Measurements from ENCODE around the gene TLE3.

TLE3 gene

DNA sequence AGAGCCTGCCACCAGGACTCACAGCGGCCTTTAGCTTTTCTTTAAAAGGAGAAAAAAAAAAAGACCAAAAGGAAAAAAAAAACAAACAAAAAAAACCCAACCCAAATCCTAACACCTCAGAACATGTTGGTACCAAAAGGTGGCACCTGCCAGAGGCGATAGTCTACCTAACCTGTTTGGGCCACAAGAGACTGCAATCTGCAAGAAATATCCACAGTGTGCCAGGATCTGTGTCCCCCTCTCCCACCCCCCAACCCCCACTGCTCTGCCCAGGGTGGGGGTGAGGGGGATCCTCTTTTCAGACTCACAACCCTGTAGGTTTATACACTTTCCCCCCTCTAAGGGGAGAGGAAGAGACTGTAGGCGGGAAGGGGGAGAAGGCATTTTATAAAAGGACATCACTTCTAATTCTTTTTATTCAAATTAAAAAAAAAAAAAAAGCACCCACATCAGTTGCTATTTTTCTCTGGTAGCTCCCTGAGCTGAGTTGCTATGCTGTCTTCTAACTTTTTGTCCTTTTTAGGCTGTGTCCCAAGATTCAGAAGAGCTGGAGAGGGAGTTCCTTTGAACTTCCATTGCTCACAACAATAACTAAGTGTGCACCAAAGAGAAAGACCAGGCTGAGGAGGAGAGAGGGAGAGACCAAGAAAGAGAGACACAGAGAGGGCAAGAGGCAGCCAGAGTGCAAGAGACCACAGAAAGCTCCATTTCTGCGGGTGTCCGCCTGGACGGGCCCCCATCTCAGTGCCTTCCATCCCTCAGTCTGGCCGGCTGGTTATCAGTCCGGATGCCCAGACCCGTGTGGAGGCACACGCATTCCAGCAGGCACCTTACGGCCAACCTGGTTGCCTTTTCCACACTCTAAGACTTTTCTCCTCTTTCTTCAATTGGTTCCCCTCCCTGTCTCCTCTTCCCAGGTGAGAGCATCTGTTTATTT lies 48.9 kb downstream of the TLE3 start:
- H3K9ac ChIP-seq (ENCODE audit: low read length): no peak overlapping the region
- H3K9me3 ChIP-seq (ENCODE audit: control insufficient read depth, low read depth, low read length): no peaks in the 10 kb centered on the region
- H3K27me3 ChIP-seq (ENCODE audit: control insufficient read depth, insufficient read depth, low read length): no peaks in the 10 kb centered on the region
- H3K27ac ChIP-seq (ENCODE audit: low read length): no peak overlapping the region
- H3K4me1 ChIP-seq (ENCODE audit: control insufficient read depth, low read depth, low read length): peaks cover 9% of the 10 kb centered on the region
- H3K4me3 ChIP-seq (ENCODE audit: low read length): no peak overlapping the region
- H3K36me3 ChIP-seq (ENCODE audit: control insufficient read depth, low read depth, low read length): peaks cover 38% of the 10 kb centered on the region

DNA sequence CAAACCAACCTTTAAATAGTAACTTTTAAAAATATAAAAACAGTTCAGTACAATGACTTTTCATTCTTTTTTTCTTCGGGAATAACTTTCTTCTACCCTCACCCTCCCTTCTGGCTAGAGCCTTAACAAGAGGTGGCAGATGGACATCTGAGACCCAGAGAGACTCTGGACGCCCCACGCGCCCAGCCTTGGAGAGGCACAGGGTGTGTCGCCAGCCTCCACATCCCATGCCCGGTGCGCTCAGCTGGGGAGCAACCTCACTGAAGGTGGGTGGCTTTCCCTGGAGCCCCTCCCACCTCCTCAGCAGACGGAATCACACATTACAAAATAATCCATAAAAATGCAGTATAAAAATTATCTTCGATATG lies 49.5 kb downstream of the TLE3 start:
- H3K9me3 ChIP-seq (ENCODE audit: control insufficient read depth, low read depth, low read length): no peaks in the 10 kb centered on the region
- no peak overlapping the region for H3K9ac ChIP-seq (ENCODE audit: low read length)
- peaks cover 32% of the 10 kb centered on the region for H3K36me3 ChIP-seq (ENCODE audit: control insufficient read depth, low read depth, low read length)
- no peaks in the 10 kb centered on the region for H3K27me3 ChIP-seq (ENCODE audit: control insufficient read depth, insufficient read depth, low read length)
- H3K4me1 ChIP-seq (ENCODE audit: control insufficient read depth, low read depth, low read length): peaks cover 9% of the 10 kb centered on the region
- H3K4me3 ChIP-seq (ENCODE audit: low read length): no peak overlapping the region
- H3K27ac ChIP-seq (ENCODE audit: low read length): no peak overlapping the region

DNA sequence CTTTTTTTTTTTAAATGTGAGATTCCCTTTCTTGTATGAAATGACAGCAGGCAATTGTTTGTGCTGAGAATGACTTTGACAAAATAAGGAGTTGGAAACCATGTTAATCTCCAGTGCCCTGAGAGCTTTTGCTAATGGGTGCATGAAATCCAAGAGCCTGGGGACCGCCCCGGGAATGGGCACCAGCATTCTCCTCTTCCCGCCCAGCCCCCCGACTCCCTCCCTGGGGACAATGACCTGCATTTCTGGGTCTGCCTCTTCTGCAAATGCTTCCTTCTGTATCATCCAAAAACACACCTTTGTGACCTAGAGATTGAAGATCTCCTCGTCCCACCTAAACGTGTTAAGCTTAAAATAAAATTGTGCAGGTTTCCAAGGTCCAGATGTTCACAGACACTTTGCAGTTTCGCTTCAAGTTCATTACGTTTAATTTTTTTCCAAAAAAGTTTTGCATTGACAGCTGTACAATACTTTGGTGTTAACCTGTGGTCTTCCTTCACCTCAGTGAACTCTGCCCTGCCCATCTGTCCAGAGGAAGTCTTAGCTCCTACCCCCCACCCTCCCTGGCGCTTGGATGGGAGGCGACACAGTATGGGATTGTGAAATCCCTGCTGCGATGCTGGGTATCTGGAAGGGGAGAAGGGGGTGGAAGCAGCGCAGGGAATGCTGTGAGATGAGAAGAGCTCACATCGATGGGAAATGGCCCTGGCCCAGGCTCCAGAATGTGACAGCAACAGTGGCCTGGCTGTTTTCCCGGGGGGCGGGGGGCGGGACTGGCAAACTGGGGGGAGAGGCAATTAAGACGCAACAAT lies 50.1 kb downstream of the TLE3 start:
- H3K4me1 ChIP-seq (ENCODE audit: control insufficient read depth, low read depth, low read length): peaks cover 9% of the 10 kb centered on the region
- peaks cover 27% of the 10 kb centered on the region for H3K36me3 ChIP-seq (ENCODE audit: control insufficient read depth, low read depth, low read length)
- H3K27ac ChIP-seq (ENCODE audit: low read length): no peak overlapping the region

DNA sequence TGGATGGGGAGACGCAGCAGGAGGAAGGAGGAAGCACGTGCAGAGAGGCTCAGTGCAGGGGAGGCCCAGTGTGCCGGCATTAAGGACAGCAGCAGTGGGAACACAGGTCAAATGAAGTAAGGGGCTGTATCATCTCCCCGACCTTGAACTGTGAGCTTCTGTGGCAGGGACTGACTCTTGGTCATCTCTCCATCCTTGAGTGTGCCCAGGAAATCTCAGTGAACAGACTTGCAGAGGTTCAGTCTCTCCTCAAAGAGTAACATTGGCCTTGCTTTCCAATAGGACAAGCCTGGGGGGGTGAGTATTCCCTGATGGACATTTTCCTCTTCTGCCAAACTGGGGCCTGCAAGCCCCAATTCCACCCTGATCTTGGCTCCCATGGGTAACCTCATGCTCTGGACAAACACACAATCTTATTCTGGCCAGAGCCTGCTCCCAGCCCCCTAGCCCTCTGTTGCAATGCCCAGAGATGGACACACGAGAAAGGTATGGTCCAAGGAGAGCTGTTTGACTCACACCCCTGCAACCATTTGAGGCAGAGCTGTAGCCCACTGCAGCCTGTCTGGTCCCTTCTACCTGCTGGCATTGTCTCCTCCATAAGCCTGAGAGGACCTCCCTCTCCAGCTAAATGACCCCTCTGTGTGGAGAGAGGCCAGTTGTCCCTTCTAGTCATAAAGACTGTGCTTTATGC lies 50.9 kb downstream of the TLE3 start:
- Histone ChIP-seq H3K27me3 (ENCODE audit: control insufficient read depth, insufficient read depth, low read length) (no peaks in the 10 kb centered on the region), H3K9me3 (ENCODE audit: control insufficient read depth, low read depth, low read length) (no peaks in the 10 kb centered on the region), H3K4me1 (ENCODE audit: control insufficient read depth, low read depth, low read length) (peaks cover 9% of the 10 kb centered on the region), H3K36me3 (ENCODE audit: control insufficient read depth, low read depth, low read length) (peaks cover 21% of the 10 kb centered on the region), H3K27ac (ENCODE audit: low read length) (no peak overlapping the region), H3K9ac (ENCODE audit: low read length) (no peak overlapping the region), H3K4me3 (ENCODE audit: low read length) (no peak overlapping the region)

More for the DNA sequence above, 50.1 kb downstream of the TLE3 start:
- Histone ChIP-seq H3K9me3 (ENCODE audit: control insufficient read depth, low read depth, low read length) (no peaks in the 10 kb centered on the region), H3K4me3 (ENCODE audit: low read length) (no peak overlapping the region), H3K9ac (ENCODE audit: low read length) (no peak overlapping the region), H3K27me3 (ENCODE audit: control insufficient read depth, insufficient read depth, low read length) (no peaks in the 10 kb centered on the region)

DNA sequence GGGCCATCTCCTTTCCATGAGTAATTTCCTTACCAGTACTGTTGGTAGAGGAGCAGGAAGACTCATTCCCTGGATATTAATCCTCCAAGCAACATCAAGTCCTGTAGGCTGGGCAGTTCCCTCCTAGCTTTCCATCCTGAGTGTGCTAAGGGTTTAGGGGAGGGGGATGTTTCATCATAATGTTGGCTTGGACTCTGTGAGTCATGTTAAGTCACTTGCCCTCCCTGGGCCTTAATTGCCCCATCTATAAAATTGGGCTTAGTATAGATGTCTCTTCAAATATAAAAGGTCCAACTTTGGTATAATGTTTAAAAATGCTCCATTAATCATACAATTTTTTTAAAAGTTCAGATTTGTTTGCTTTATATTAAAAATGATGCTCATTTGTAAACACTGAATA lies 52.7 kb downstream of the TLE3 start:
- no peak overlapping the region for H3K9ac ChIP-seq (ENCODE audit: low read length)

DNA sequence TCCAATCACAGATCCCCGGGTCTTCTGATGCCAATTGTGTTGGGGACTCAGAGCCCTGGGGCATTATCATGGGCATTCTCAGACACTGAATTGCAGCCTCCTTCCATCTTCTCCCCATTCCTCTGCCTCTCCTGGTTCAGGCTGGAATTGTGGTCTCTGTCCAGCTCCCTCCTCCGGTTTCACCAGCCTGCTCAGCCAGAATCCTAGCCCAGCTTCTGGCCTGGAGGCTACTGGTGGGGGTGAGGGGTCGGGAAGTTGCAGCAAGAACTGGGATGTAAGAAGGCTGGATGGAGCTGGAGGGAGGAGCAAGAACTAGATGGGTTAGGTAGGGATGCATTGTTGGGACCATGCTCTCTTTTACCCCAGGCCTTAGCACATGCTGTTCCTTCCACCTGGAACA lies 53.5 kb downstream of the TLE3 start:
- H3K9ac ChIP-seq (ENCODE audit: low read length): no peak overlapping the region
- H3K9me3 ChIP-seq (ENCODE audit: control insufficient read depth, low read depth, low read length): no peaks in the 10 kb centered on the region
- H3K36me3 ChIP-seq (ENCODE audit: control insufficient read depth, low read depth, low read length): no peaks in the 10 kb centered on the region
- H3K4me3 ChIP-seq (ENCODE audit: low read length): no peak overlapping the region
- H3K27ac ChIP-seq (ENCODE audit: low read length): no peak overlapping the region
- no peaks in the 10 kb centered on the region for H3K27me3 ChIP-seq (ENCODE audit: control insufficient read depth, insufficient read depth, low read length)
- H3K4me1 ChIP-seq (ENCODE audit: control insufficient read depth, low read depth, low read length): peaks cover 9% of the 10 kb centered on the region

More for the DNA sequence above, 52.7 kb downstream of the TLE3 start:
- Histone ChIP-seq H3K4me3 (ENCODE audit: low read length) (no peak overlapping the region), H3K27ac (ENCODE audit: low read length) (no peak overlapping the region), H3K27me3 (ENCODE audit: control insufficient read depth, insufficient read depth, low read length) (no peaks in the 10 kb centered on the region), H3K9me3 (ENCODE audit: control insufficient read depth, low read depth, low read length) (no peaks in the 10 kb centered on the region), H3K36me3 (ENCODE audit: control insufficient read depth, low read depth, low read length) (peaks cover 4% of the 10 kb centered on the region), H3K4me1 (ENCODE audit: control insufficient read depth, low read depth, low read length) (peaks cover 9% of the 10 kb centered on the region)

DNA sequence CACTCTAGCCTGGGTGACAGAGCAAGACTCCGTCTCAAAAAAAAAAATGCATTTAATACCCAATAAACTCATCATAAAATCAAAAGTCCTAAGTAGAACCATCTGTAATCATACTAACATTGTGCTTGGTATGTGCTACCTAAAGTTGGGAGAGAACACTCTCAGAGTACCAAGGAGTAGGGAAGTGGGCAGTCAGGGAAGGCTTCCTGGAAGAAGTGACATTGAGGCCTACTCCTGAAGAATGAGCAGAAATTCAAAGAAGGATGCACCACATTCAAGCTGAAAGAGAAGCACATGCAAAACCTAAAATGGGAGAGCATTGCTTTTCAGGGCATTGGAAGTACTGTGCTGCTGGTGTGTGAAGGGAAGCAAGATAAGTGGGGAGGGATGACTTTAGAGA lies 54.1 kb downstream of the TLE3 start:
- H3K36me3 ChIP-seq (ENCODE audit: control insufficient read depth, low read depth, low read length): no peaks in the 10 kb centered on the region
- H3K27ac ChIP-seq (ENCODE audit: low read length): no peak overlapping the region
- no peaks in the 10 kb centered on the region for H3K9me3 ChIP-seq (ENCODE audit: control insufficient read depth, low read depth, low read length)
- H3K27me3 ChIP-seq (ENCODE audit: control insufficient read depth, insufficient read depth, low read length): no peaks in the 10 kb centered on the region
- H3K9ac ChIP-seq (ENCODE audit: low read length): no peak overlapping the region
- peaks cover 9% of the 10 kb centered on the region for H3K4me1 ChIP-seq (ENCODE audit: control insufficient read depth, low read depth, low read length)
- H3K4me3 ChIP-seq (ENCODE audit: low read length): no peak overlapping the region

DNA sequence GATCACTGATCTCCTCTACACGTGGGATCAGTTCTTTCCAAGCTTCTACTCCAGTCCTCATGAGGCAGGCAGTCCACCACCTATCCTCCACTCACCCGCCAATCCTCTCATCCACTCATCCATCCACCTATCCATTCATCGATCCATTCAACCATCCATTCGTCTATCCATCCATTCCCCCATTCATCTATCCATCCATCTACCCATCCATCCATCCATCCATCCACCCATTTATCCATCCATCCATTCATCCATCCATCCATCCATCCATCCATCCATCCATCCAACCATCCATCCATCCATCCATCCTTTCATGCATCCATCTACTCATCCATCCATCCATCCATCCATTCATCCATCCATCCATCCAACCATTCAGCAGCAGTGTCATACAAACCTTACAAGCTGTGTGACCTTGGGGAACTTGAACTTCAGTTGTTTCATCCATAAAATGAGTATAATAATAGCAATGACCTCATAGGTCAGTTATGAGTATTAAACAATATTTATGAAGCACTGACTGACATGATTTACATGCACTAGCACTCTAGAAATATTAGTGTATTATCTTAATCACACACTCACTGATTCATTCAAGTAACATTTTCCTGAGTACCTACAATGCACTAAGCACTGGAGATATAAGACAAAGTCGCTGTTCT lies 55.0 kb downstream of the TLE3 start:
- peaks cover 6% of the 10 kb centered on the region for H3K4me1 ChIP-seq (ENCODE audit: control insufficient read depth, low read depth, low read length)
- no peaks in the 10 kb centered on the region for H3K9me3 ChIP-seq (ENCODE audit: control insufficient read depth, low read depth, low read length)
- H3K36me3 ChIP-seq (ENCODE audit: control insufficient read depth, low read depth, low read length): no peaks in the 10 kb centered on the region
- H3K27ac ChIP-seq (ENCODE audit: low read length): no peak overlapping the region
- no peak overlapping the region for H3K9ac ChIP-seq (ENCODE audit: low read length)
- no peak overlapping the region for H3K4me3 ChIP-seq (ENCODE audit: low read length)
- H3K27me3 ChIP-seq (ENCODE audit: control insufficient read depth, insufficient read depth, low read length): no peaks in the 10 kb centered on the region

DNA sequence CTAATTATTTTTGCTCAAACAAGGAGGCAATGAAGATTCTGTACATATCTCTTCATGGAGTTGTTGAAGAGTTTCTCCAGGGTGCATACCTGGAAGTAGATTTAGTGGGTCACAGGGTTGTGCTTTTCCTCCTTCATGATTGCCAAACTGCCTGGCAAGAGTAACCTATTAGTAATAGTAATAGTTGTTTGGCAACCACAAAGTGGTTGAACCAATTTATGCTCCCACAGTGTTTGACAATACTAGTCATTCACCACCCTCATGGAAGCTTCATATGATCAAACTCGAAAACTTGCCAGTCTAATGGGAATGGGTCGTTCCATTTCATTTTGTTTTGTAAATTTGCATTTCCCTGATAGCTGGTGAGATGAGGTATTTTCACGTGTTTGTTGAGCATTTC lies 57.8 kb downstream of the TLE3 start:
- no peak overlapping the region for H3K9ac ChIP-seq (ENCODE audit: low read length)
- H3K27ac ChIP-seq (ENCODE audit: low read length): no peak overlapping the region
- no peaks in the 10 kb centered on the region for H3K9me3 ChIP-seq (ENCODE audit: control insufficient read depth, low read depth, low read length)
- no peak overlapping the region for H3K4me3 ChIP-seq (ENCODE audit: low read length)
- no peaks in the 10 kb centered on the region for H3K4me1 ChIP-seq (ENCODE audit: control insufficient read depth, low read depth, low read length)
- H3K27me3 ChIP-seq (ENCODE audit: control insufficient read depth, insufficient read depth, low read length): no peaks in the 10 kb centered on the region
- no peaks in the 10 kb centered on the region for H3K36me3 ChIP-seq (ENCODE audit: control insufficient read depth, low read depth, low read length)

DNA sequence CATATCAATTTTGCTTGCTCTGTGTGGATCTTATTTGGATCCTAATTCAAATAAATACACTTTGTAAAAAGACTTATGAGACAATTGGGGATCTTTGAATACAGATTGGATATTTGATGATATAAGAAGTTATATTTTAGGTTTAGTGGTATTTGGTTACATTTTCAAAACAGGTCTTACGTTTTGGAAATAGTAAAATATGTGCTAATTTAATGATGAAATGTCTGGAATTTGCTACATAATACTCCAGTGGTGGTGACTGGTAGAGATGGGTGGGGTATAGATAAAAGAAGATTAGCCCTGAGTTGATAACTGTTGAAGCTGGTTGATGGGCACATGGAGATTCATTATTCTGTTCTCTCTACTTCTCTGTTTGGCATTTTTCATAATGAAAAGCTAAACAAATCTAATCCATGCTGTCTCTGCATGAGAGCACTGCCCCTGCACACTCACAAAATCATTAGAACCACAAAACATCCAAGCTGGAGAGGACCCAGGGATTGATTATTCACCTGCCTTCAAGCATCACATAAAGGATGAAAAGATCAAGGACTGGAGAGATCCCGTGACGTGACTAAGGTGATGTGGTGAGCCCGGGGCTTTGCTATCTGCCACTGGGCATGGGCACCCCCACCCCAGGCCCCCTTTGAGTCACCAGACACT lies 58.9 kb downstream of the TLE3 start:
- Histone ChIP-seq H3K9me3 (ENCODE audit: control insufficient read depth, low read depth, low read length) (no peaks in the 10 kb centered on the region), H3K27ac (ENCODE audit: low read length) (no peak overlapping the region), H3K9ac (ENCODE audit: low read length) (no peak overlapping the region), H3K4me3 (ENCODE audit: low read length) (no peak overlapping the region), H3K4me1 (ENCODE audit: control insufficient read depth, low read depth, low read length) (no peaks in the 10 kb centered on the region), H3K36me3 (ENCODE audit: control insufficient read depth, low read depth, low read length) (no peaks in the 10 kb centered on the region), H3K27me3 (ENCODE audit: control insufficient read depth, insufficient read depth, low read length) (no peaks in the 10 kb centered on the region)

DNA sequence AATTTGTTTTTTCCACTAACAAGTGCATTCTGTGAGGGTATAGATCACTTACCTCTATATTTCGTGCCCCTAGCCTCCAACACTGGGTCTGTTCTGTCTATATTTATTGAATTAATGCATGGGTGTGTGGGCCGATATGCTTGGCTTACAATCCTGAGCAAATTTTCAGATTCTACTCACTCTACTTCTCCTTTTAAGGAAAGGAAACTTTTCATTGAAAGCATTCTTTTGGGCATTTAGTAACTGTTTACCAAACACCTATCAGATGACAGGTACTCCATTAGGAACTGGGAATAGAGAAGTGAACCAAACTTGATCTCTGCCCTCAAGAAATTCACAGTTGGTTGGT lies 60.5 kb downstream of the TLE3 start:
- H3K9ac ChIP-seq (ENCODE audit: low read length): no peak overlapping the region

More for the DNA sequence above, 60.5 kb downstream of the TLE3 start:
- H3K4me1 ChIP-seq (ENCODE audit: control insufficient read depth, low read depth, low read length): no peaks in the 10 kb centered on the region
- H3K36me3 ChIP-seq (ENCODE audit: control insufficient read depth, low read depth, low read length): no peaks in the 10 kb centered on the region
- H3K27ac ChIP-seq (ENCODE audit: low read length): no peak overlapping the region
- H3K9me3 ChIP-seq (ENCODE audit: control insufficient read depth, low read depth, low read length): no peaks in the 10 kb centered on the region
- no peaks in the 10 kb centered on the region for H3K27me3 ChIP-seq (ENCODE audit: control insufficient read depth, insufficient read depth, low read length)
- H3K4me3 ChIP-seq (ENCODE audit: low read length): no peak overlapping the region

All from iPS-18a (cell line).